Measurements from ENCODE around the gene SORCS2. TPM values are rescaled to one million over a fixed set of nuclear protein-coding genes. Genes with fewer than 3 reads are reported as not detected.

SORCS2 gene
- total RNA-seq, 1 experiment from 2014 or later, result not detected

GRCh38 chr4:7234355-7235029 is 42.2 kb downstream of the SORCS2 start:
- Mint-ChIP-seq H3K9me3 (ENCODE audit: unreplicated experiment) (peaks cover 5% of the 10 kb centered on the region), H3K27ac (ENCODE audit: low read depth, unreplicated experiment) (no peak overlapping the region), H3K27me3 (ENCODE audit: insufficient read depth, unreplicated experiment) (no peaks in the 10 kb centered on the region), H3K4me3 (ENCODE audit: unreplicated experiment) (no peak overlapping the region), H3K4me1 (ENCODE audit: insufficient read depth, unreplicated experiment) (no peaks in the 10 kb centered on the region), H3K36me3 (ENCODE audit: insufficient read depth, unreplicated experiment) (no peaks in the 10 kb centered on the region)
- CTCF ChIA-PET, result no interaction called here
- TF ChIP-seq CTCF (IDR thresholded peaks at IDR 0.05; ENCODE audit: unreplicated experiment), result no peak
- BruUV-seq (replicated peaks), result no TSS peak
- DNase-seq (ENCODE audit: unreplicated experiment), result no peak
- POLR2A ChIA-PET, result no interaction called here
- intact Hi-C loops (cut with micrococcal nuclease), result no loop called here

GRCh38 chr4:7235030-7235380 is 42.7 kb downstream of the SORCS2 start:
- H3K27ac Mint-ChIP-seq (ENCODE audit: low read depth, unreplicated experiment), result no peak overlapping the region
- no peak for DNase-seq (ENCODE audit: unreplicated experiment)
- no peak overlapping the region for H3K4me3 Mint-ChIP-seq (ENCODE audit: unreplicated experiment)
- no peaks in the 10 kb centered on the region for H3K4me1 Mint-ChIP-seq (ENCODE audit: insufficient read depth, unreplicated experiment)
- ChIA-PET CTCF (no interaction called here), POLR2A (no interaction called here)
- intact Hi-C loops (cut with micrococcal nuclease), result no loop called here
- H3K27me3 Mint-ChIP-seq (ENCODE audit: insufficient read depth, unreplicated experiment), result no peaks in the 10 kb centered on the region
- TF ChIP-seq CTCF (IDR thresholded peaks at IDR 0.05; ENCODE audit: unreplicated experiment), result no peak
- H3K36me3 Mint-ChIP-seq (ENCODE audit: insufficient read depth, unreplicated experiment), result no peaks in the 10 kb centered on the region
- no TSS peak for BruUV-seq (replicated peaks)
- H3K9me3 Mint-ChIP-seq (ENCODE audit: unreplicated experiment), result peaks cover 5% of the 10 kb centered on the region

GRCh38 chr4:7236847-7237246 is 44.5 kb downstream of the SORCS2 start:
- no peak overlapping the region for H3K27ac Mint-ChIP-seq (ENCODE audit: low read depth, unreplicated experiment)
- H3K9me3 Mint-ChIP-seq (ENCODE audit: unreplicated experiment), result peaks cover 5% of the 10 kb centered on the region
- CTCF ChIA-PET, result interaction anchor here (0.6 kb wide), 1 partner anchor 25 kb away, joined by 3 read pairs; no protein-coding TSS in a partner anchor
- H3K4me1 Mint-ChIP-seq (ENCODE audit: insufficient read depth, unreplicated experiment), result no peaks in the 10 kb centered on the region
- no peak overlapping the region for H3K4me3 Mint-ChIP-seq (ENCODE audit: unreplicated experiment)
- TF ChIP-seq CTCF (IDR thresholded peaks at IDR 0.05; ENCODE audit: unreplicated experiment), result no peak
- POLR2A ChIA-PET, result no interaction called here
- H3K27me3 Mint-ChIP-seq (ENCODE audit: insufficient read depth, unreplicated experiment), result no peaks in the 10 kb centered on the region
- DNase-seq (ENCODE audit: unreplicated experiment), result no peak
- H3K36me3 Mint-ChIP-seq (ENCODE audit: insufficient read depth, unreplicated experiment), result no peaks in the 10 kb centered on the region
- BruUV-seq (replicated peaks), result no TSS peak
- intact Hi-C loops (cut with micrococcal nuclease), result no loop called here

GRCh38 chr4:7237873-7238272 is 45.5 kb downstream of the SORCS2 start:
- ChIA-PET POLR2A (no interaction called here), CTCF (interaction anchor here (1.4 kb wide), 1 partner anchor 101 kb away, joined by 4 read pairs; no protein-coding TSS in a partner anchor)
- BruUV-seq (replicated peaks), result no TSS peak
- H3K27me3 Mint-ChIP-seq (ENCODE audit: insufficient read depth, unreplicated experiment), result peaks cover 9% of the 10 kb centered on the region
- peaks cover 5% of the 10 kb centered on the region for H3K9me3 Mint-ChIP-seq (ENCODE audit: unreplicated experiment)
- H3K27ac Mint-ChIP-seq (ENCODE audit: low read depth, unreplicated experiment), result no peak overlapping the region
- H3K4me3 Mint-ChIP-seq (ENCODE audit: unreplicated experiment), result no peak overlapping the region
- H3K4me1 Mint-ChIP-seq (ENCODE audit: insufficient read depth, unreplicated experiment), result no peaks in the 10 kb centered on the region
- DNase-seq (ENCODE audit: unreplicated experiment), result no peak
- intact Hi-C loops (cut with micrococcal nuclease), result no loop called here
- no peaks in the 10 kb centered on the region for H3K36me3 Mint-ChIP-seq (ENCODE audit: insufficient read depth, unreplicated experiment)
- no peak for TF ChIP-seq CTCF (IDR thresholded peaks at IDR 0.05; ENCODE audit: unreplicated experiment)

Data from MCF 10A (cell line).